NCI-H226 (cell line): ENCODE data around the gene PAX1.

Source experiments
- DNase-seq: peaks from one replicate; pipeline ENCODE4 v3.0.0-alpha.2; 2015

Gene PAX1

DNA sequence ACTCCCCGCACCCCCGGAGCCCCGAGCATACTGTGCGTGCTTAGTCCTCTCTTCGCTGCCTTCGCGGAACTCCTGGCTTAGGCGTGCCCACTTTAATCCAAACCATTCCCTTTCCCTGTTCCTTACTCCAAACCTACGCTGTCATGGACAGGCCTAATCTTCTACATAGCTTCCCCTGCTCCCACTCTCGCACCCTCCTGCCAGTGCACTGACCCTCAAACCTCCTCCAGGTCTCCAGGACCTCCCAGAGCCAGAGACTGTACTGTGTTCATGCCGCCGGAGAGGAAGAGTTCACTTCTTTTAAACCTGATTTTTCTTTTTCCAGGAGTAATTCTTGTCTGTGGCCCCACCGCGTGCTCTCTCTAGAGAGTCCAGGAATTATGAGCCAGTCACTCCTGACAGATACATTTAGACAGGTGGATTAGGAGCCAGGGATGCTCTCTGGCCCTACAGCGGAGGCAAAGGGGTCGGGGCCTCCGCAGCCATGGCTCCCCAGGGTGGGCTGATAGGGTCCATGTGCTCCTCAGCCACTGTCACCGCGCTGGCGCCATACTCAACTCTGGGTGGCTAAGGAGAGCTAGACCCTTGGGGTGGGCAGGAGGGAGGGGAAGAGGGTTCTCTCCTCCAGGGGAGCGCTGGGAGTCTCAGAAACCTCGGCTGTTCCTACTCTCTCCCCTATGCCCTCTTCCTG lies 1.6 kb upstream of the PAX1 start:
- no peak for DNase-seq

DNA sequence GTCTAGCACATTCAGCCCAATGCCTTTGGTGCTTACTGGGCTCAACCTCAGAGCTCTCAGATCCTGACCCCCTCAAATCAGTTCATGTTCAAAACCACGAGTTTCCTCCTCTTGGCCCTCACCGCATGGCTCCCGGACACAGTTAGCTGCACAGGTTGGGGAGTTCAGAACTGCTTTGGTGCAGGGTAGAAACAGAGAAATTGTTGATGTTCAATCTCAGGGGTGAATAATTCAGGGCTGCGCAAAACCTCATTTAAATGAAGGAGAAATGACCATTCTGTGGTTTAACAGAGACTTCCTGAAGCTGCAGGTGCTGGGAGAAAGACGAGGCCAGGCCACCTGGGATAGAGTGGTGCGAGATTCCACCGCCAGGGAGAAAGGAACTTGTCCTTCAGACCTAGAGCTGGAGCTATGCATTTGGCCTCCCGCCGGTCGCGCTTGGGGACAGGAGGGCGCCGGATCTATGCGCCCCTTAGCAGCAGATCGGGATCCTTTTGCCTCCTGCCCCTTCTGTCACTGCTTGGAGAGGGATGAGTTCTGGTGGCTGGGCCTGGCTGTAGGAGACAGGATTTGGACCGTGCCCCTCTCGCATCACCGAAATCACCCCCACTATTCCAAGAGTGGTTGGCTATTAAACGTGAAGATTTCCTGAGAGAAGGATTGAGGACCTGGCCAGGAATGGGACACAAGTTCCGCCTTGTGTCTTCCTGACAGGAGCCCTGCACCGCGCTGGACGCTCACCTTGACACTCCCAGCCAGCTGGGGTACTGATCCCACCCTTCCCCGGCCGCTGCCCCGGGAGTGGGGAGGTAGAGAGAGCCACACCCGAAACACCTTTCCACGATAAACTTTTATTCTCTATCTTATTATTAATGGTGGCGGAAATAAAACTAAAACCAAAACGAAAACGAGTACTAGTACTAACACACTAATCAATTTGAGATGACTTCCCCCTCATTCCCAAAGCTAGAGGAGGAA lies 767 bp upstream of the PAX1 start:
- no peak for DNase-seq

DNA sequence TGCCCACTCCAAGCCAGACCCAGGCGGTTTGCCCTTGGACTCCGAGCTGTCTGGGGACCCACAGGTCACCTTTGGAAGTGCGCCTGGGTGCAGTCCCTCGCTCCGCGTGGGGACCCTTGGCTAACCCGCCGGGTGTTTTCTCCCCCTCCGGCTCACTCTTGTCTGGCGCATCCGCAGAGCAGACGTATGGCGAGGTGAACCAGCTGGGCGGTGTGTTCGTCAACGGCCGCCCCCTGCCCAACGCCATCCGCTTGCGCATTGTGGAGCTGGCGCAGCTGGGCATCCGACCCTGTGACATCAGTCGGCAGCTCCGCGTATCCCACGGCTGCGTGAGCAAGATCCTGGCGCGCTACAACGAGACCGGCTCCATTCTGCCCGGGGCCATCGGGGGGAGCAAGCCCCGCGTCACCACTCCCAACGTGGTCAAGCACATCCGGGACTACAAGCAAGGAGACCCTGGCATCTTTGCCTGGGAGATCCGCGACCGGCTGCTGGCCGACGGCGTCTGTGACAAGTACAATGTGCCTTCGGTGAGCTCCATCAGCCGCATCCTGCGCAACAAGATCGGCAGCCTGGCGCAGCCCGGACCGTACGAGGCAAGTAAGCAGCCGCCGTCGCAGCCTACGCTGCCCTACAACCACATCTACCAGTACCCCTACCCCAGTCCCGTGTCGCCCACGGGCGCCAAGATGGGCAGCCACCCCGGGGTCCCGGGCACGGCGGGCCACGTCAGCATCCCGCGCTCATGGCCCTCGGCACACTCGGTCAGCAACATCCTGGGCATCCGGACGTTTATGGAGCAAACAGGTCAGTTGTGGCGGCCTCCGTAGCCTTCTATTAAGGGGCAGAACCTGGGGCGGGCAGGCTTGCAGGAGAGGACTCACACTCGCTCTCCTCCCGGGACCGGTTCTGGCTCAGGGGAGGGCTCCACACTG lies 1.1 kb downstream of the PAX1 start:
- DNase-seq = no peak

DNA sequence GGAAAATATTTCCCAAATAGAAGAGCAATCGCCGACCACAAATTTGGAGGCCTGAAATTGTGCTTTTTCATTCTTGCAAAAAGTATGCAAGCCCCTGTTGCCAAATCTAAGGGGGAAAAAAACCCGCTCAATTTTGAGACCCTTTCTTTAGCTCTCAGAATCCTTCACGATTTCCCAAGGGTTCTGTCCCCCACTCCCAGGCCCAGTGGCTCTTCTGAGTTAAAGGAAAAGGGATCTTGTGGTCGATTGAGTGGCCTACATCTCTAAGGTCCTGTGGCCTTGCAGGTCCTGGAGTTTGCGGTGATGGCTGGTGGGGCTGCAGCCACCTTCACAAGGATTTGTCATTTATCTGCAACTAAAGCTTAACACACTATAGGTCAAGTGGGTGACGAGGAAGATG lies 1.8 kb downstream of the PAX1 start:
- no peak for DNase-seq

DNA sequence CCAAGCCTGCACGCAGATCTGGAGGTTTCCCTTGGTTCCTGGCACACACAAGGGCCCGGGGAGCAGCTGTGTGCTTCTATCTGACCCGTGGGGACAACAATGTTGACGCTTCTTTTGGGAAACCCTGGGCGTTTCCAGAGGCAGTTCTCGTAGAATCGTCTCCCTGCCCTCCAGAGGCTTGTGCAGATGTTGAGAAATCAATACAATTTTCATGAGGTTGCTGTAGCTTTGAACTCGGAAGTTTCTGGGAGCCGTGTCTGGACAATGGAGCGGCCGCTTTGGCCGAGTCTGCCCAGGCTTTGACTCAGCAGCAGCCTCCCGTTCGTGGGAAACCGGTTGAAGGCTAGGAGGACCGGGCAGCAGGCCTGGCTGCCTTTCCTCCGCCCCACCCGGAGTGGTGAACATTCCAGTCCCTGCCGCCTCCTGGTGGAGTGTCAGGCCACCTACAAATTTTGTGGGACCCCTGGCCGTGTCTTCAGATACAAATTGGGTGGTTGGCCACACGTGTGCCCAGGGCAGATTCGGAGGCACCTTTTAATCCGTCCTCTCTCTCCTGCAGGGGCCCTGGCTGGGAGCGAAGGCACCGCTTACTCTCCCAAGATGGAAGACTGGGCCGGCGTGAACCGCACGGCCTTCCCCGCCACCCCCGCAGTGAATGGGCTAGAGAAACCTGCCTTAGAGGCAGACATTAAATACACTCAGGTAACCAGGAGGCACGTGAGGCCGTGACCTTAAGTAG lies 2.7 kb downstream of the PAX1 start:
- DNase-seq = no peak

DNA sequence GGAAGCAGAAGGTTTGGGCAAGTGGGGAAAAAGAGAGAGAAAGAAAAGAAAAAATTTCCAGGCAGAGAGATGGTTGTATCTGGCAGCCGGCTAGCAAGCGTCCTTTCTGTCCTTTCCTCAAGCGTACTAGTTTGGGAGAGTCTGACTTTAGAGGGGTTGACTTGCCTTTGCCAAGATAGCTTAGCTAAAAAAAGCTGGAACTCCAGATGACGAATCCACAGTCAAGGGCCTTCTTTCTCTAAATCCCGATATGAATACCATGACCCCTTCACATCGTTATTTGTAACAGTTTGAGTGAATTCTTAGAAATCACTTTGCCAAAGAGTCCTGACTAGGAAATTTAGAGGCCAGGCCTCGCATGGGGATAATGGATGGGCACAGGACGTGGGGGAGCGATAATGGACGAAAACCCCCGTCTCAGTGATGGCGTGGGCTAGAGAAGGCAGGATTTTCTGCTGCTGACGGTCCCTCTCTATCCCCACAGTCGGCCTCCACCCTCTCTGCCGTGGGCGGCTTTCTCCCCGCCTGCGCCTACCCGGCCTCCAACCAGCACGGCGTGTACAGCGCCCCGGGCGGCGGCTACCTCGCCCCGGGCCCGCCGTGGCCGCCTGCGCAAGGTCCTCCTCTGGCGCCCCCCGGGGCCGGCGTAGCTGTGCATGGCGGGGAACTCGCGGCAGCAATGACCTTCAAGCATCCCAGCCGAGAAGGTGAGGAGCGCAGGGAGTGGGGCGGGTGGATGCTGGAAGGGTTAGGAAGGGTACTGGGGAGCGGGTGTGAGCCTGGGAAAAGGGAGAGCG lies 3.5 kb downstream of the PAX1 start:
- no peak for DNase-seq

DNA sequence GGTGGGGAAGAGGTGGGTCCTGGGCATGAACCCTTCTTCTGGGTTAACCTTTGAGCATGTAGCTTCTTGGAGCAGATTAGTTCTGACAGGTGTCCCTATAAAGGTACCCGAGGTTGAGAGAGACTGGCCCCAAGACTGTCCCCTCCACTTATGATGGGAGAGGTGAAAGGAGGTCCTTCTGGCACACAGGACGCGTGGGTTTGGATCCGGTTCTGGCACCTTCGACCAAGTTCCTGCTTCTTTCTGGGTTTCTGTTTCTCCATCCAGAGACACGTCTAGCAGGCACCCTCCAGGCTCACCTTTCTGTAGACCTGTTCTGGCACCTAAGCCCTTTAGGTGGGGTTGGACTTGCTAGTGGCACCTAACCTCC lies 4.1 kb downstream of the PAX1 start:
- DNase-seq = no peak

DNA sequence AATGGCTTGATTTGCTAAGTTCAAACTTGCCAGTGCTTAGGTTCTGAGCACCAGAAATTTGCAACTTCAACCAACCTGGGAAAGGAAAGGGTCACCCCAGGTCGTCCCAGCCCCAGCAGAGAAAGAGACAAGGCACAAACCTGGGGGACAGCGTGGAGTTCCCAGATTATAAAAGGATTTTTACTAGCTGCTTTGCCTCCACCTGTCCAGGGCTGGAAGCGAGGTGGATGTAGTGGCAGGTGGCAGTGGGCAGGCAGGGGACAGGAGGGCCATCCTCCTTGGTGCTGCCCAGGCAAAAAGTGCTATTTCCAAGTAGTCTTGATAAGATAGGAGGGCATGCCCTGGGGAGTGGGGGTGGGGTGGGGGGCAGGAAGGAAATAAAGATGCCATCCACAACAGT lies 4.9 kb downstream of the PAX1 start:
- no peak for DNase-seq

DNA sequence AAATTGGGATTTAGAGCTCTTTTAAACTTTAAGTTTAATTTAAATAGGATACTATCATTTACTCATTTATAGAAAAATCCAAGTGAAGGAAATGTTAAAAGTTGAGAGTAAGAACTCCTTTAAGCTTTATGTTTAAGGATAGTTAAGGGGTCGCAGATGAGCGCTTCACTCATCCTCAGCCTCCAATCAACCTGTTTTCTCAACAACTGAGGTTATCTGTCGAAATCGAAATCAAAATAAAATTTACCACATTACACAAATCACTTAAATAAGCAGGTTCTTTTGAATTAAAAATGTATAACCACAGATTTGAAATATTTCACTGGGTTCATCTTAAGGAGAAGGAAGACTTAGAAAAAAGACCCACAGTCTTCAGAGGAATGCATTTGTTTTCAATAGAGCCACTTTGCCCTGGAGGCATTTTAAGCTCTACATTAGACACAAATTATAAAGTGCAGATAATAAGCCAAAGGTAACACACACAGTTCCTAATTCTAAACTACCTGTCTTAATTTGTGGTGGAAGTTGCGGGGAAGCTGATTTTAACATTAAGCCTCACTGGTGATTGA lies 5.5 kb downstream of the PAX1 start:
- DNase-seq = no peak

DNA sequence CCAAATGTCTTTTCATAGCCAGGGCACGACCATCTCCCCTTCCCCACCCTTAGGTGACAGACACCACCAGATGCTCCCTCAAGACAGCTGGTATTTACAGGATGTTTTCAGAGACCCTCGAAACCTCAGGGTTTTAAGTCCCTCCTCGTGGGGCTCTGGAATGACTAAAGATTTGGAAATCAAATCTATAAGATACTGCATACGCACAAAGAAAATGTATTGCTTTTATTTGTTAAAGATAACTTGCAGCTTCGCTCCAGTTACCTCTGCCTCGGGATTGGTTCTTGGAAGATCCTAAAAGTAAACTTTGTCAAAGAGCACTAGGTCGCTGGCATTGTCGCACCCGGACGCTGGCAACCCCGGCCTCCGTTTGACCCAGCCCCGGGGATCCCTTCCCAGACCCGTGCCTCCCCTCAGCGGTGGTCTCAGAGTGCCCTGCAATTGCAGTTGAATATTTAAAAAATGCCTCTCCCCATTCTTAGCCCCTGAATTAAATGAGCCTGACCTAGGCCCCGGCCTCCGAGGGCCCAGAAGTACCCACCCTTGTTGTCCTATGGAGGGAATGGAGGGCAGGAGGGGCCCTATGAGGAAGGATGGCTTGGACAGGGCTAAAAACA lies 7.1 kb downstream of the PAX1 start:
- no peak for DNase-seq

DNA sequence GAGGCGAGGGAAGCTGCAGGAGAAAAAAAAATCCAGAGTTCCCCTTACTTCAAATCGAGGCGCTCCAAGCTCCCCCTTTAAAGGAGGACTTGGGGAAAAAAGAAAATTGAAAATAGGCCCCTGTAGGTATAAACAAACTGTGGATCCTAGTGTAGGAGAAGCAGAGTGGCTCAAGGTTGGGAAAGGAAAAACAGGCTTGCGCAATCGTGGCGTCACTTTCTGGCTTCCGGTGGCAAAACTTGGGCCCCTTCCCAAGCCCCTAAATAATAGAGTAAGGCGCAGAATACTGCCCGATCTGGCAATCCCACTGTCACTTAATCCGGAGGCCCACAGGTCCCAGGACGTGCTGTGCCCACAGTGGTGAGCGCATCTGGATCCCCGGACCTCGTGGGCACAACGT lies 8.0 kb downstream of the PAX1 start:
- no peak for DNase-seq

DNA sequence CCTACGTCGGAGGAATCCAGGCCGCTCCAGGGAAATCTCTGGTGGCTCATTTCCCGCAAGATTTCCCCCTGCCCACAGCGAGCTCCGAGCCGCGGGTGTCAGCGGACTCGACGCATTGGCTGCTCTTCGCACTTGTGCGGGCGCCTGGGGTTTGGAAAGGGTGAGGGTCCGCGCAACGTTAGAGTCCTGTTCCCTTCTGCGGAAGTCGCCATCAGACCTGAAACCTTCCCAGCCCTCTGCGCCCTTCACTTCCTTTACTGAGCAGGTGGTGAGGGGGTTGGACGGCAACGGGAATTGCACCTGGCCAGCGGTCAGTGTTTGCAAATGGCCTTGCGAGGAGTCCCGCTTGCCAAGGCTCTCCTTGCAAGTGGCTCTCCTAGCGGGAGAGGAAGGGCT lies 8.4 kb downstream of the PAX1 start:
- DNase-seq = no peak

DNA sequence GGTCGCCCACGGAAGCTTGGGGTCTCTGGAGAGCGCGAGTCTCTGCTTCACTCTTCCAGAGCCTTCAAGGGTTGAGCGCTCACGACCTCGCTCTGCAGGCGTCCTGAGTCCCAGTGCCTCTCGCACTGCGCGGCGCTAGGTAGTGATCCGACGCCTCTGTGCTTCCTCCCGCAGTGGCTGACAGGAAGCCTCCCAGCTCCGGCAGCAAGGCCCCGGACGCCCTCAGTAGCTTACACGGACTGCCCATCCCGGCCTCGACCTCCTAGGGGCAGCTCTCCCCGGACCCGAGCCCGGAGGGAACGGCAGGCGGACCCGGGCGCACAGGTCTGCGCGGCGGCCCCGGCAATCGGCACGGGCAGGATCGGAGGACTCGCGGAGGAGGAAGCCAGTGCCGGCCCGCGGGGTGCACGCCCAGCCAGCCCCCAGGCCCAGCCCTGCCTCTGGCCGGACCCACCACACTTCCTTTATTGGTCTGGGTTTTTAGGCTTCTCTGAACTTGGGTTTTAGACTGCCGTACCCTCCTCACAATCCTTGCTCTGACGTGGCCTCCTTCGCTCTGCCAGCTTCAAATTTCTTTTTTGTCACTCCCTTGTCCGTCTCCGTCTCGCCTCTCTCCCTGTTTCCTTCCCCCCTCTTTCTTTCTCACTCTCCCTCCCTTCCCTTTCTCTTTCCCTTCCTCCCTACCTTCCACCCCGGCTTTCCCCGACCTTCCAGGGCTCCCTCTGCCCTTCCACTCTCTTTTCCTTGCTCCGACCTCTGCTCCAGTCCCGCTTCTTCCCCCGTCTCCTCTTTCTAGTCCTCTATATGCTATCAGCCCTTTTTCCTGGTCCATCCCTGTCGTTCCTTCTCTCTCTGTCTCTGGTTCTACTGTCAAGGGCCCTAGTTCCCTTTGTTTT lies 9.1 kb downstream of the PAX1 start:
- no peak for DNase-seq

DNA sequence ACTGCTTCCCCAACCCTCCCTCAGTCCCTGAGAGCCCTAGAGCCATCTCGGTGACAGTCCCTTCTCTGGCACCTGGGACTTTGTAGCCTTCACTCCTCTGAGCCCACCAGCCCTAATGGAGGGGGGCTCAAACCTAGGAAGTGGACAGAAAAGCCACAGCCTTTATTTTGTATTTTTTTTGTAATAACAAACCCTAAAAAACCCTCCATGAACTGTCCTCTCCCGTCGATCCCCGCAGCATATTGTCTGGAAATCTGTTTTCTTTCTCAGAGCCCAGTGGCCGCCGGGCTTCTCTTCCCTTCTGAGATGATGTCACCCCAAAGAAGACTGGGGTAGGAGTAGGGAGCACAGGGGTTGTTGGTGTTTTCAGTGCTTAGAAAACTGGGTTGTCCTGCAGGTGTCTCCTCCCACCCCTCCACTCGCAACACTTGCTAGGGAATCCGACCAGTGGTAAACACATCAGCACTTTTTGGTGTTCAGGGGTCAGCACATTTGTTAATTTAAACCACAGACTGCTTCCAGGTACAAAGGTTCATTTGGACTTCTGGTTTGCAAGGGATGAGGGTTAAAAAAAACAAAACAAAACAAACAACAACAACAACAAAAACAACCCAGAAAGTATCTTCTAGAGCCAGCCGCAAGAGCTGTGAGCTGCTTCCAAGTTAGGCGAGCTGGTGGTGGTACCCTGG lies 9.9 kb downstream of the PAX1 start:
- DNase-seq = no peak

DNA sequence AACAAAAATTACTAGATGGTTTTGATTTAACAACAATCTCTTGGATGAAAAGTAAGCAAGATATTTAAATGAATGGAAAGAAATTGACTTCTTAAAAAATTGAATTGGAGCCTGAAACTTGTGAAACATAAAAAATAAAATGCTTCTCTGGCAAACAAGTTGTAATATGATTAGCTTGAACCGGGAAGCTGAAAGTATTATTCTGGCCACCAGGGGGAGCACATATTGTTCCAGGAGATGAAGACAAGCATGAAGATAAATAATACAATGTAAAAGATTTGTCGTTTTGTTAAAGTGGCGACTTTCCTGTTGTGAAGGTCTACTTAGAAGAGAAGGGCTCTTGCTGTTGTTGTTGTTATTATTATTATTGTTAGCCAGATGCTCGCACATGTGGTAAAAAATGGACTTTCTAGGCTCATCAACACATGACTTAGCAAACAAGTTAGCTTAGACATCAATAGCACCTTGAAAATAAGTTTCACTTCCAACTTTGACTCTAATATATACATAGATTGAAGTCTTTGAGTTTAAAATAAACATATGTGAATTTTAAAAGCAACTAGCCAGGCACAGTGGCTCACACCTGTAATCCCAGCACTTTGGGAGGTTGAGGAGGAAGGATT lies 14.2 kb downstream of the PAX1 start:
- DNase-seq = peak; percentile 21

DNA sequence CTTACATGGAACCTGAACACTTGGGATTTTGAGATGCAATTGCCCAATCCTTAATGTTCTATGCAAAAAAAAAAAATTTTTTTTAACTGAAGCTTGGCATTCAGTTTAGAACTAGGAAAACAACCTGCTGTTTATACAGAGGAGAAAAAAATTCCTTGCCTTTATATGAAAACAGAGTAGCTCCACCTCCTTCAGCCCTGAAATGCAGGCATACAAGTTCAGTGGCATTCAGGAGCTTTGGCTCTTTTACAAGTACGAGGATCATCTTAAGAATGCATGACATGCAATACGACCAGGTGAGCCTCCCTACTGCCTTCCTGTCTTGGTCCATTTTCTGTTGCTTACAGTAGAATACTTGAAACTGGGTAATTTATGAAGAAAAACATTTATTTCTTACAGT lies 20.4 kb downstream of the PAX1 start:
- DNase-seq = no peak

DNA sequence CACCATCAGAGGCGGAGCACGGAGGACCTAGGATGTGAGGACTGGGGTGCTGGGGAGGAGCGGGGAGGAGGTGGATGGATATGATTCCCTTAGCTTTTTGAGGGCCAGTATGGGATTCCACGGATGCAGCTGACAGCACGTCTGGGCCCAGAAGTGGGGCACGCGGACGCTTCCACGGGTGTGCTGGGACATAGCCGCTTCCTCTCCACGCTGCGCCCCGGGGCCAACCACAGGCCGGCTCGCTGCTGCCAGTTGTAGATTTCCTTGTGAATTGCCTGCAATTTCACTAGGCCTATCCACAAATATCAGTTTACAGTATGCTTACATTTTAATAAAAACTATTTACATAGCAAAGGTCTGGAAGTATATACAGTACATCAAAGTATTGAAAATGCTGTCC lies 23.9 kb downstream of the PAX1 start:
- DNase-seq = no peak

DNA sequence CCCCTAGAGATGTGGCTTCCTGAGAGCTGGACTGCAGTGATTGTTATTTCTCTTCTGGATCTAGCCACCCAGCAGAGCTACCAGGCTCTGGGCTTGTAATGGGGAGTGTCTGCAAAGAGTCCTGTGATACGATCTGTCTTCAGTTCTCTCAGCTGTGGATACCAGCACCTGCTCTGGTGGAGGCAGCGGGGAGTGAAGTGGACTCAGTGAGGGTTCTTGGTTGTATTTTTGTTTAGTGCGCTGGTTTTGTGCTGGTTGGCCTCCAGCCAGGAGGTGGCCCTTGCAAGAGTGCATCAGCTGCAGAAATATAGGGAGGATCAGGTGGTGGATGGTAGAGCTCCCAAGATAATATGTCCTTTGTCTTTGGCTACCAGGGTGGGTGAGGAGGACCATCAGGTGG lies 33.7 kb downstream of the PAX1 start:
- no peak for DNase-seq

DNA sequence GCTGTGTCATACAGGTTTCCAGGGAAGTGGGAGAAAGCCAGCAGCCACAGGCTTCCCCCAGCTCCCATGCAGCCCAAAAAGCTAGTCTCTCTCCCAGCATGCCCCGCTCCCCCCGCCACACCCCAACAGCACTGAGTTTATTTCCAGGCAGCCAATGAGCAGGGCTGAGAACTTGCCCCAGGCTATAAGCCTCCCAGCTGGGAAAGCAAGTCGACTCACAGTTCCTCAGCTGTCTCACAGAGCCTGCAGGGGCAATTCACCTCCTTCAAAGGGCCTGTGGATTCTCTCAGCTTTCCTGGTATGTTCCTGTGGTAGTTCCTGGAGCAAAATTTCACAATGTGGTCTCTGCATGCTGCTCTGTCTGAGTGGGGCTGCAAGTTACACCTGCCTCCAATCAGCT lies 34.2 kb downstream of the PAX1 start:
- no peak for DNase-seq
